ENCODE data around the gene STAT6.
"Not testable (repeated sequence)": the region's sequence is repeated elsewhere in the genome, so short reads cannot be mapped to it uniquely, and the experiment has no call there.

Gene STAT6

GRCh38 chr12:57127726-57128518, 16.8 kb upstream of the STAT6 start, which contains the start of gene LRP1:
Gene LRP1 (plus strand): TSS chr12:57128483. CDS start chr12:57128965, 482 bp downstream.
- peak; percentile 64 to 73 (median 71) for DNase-seq (ENCODE audit: low read depth in 3 of 3)

GRCh38 chr12:57127101-57127725, 16.1 kb upstream of the STAT6 start:
- peak in 2 of 3 experiments; percentile 59 to 61 for DNase-seq (ENCODE audit: low read depth in 3 of 3)

- DNase-seq (ENCODE audit: low read depth in 3 of 3): no peak
Observed at GRCh38 chr12:57126561-57126960, 15.4 kb upstream of the STAT6 start.

- DNase-seq (ENCODE audit: low read depth in 3 of 3): no peak
Observed at GRCh38 chr12:57126061-57126460, 14.9 kb upstream of the STAT6 start.

- DNase-seq (ENCODE audit: low read depth in 3 of 3): peak; percentile 39 to 64 (median 52)
Observed at GRCh38 chr12:57124261-57124877, 13.2 kb upstream of the STAT6 start.

GRCh38 chr12:57123813-57124212, 12.7 kb upstream of the STAT6 start:
- DNase-seq (ENCODE audit: low read depth in 3 of 3): no peak

GRCh38 chr12:57120718-57121117, 9.6 kb upstream of the STAT6 start:
- not testable (repeated sequence) for DNase-seq (ENCODE audit: low read depth in 3 of 3)

GRCh38 chr12:57119294-57120085, 8.3 kb upstream of the STAT6 start:
- no peak for DNase-seq (ENCODE audit: low read depth in 3 of 3)

GRCh38 chr12:57118711-57119271, 7.6 kb upstream of the STAT6 start:
- DNase-seq (ENCODE audit: low read depth in 3 of 3): no peak

GRCh38 chr12:57116580-57117281, 5.6 kb upstream of the STAT6 start:
- DNase-seq (ENCODE audit: low read depth in 3 of 3): no peak

- DNase-seq (ENCODE audit: low read depth in 3 of 3): peak in 1 of 3 experiments; percentile 82
Observed at GRCh38 chr12:57112492-57113294, 1.5 kb upstream of the STAT6 start.

GRCh38 chr12:57110104-57111030, 795 bp downstream of the STAT6 start:
- DNase-seq (ENCODE audit: low read depth in 3 of 3): peak; percentile 60 to 62 (median 60)

- DNase-seq (ENCODE audit: low read depth in 3 of 3): no peak
Observed at GRCh38 chr12:57109207-57110103, 1.7 kb downstream of the STAT6 start.

- DNase-seq (ENCODE audit: low read depth in 3 of 3): no peak
Observed at GRCh38 chr12:57107456-57108155, 3.6 kb downstream of the STAT6 start.

- DNase-seq (ENCODE audit: low read depth in 3 of 3): no peak
Observed at GRCh38 chr12:57106021-57106708, 5.0 kb downstream of the STAT6 start.

GRCh38 chr12:57105011-57105753, 6.0 kb downstream of the STAT6 start:
- no peak for DNase-seq (ENCODE audit: low read depth in 3 of 3)
